Mesendoderm (in vitro differentiated cells): ENCODE measurements around the gene RHOB.

Experiments
- DNase-seq: peaks from one replicate; pipeline ENCODE4 v3.0.0; 2013
- H2AK5ac ChIP-seq: 2 replicates; pipeline ENCODE4 v1.6.1; 2013; ENCODE audit warnings: low read length, inconsistent platforms
- H2BK120ac ChIP-seq: 2 replicates; pipeline ENCODE4 v1.6.1; 2013; ENCODE audit warnings: low read depth, mild to moderate bottlenecking, low read length, moderate library complexity, mixed read lengths
- H2BK15ac ChIP-seq: replicated peaks from 2 replicates; pipeline ENCODE4 v1.6.1; 2013; ENCODE audit warnings: low read depth, mild to moderate bottlenecking, moderate library complexity
- H2BK5ac ChIP-seq: 2 replicates; pipeline ENCODE4 v1.6.1; 2013; ENCODE audit warnings: low read length, inconsistent platforms
- H3K18ac ChIP-seq: 2 replicates; pipeline ENCODE4 v1.6.1; 2013; ENCODE audit warnings: mild to moderate bottlenecking, low read length, mixed read lengths
- H3K23ac ChIP-seq: one replicate; pipeline ENCODE4 v1.6.1; 2013; ENCODE audit warnings: low read length
- H3K27ac ChIP-seq: 2 replicates; pipeline ENCODE4 v1.5.1; 2013; ENCODE audit warnings: low read depth, mild to moderate bottlenecking, inconsistent platforms, low read length, moderate library complexity
- H3K27me3 ChIP-seq: 2 replicates; pipeline ENCODE4 v1.6.1; 2013; ENCODE audit warnings: low read length, control low read depth, mild to moderate bottlenecking, inconsistent platforms; ENCODE audit not compliant: insufficient read depth, poor library complexity
- H3K36me3 ChIP-seq: 2 replicates; pipeline ENCODE4 v1.6.1; 2013; ENCODE audit warnings: low read length, inconsistent platforms; ENCODE audit not compliant: control insufficient read depth, insufficient read depth
- H3K4ac ChIP-seq: one replicate; pipeline ENCODE4 v1.6.1; 2013; ENCODE audit warnings: low read depth, mild to moderate bottlenecking, low read length, moderate library complexity
- H3K4me1 ChIP-seq: 2 replicates; pipeline ENCODE4 v1.6.1; 2013; ENCODE audit warnings: low read depth, low read length, inconsistent platforms; ENCODE audit not compliant: control insufficient read depth
- H3K4me2 ChIP-seq: 2 replicates; pipeline ENCODE4 v1.6.1; 2013; ENCODE audit warnings: low read length
- H3K4me3 ChIP-seq: 2 replicates; pipeline ENCODE4 v1.5.1; 2013; ENCODE audit warnings: mild to moderate bottlenecking, low read length
- H3K56ac ChIP-seq: one replicate; pipeline ENCODE4 v1.6.1; 2013; ENCODE audit warnings: low read length
- H3K79me1 ChIP-seq: 2 replicates; pipeline ENCODE4 v1.6.1; 2013; ENCODE audit warnings: low read length, inconsistent platforms
- H3K79me2 ChIP-seq: 2 replicates; pipeline ENCODE4 v1.6.1; 2013; ENCODE audit warnings: mild to moderate bottlenecking, low read length; ENCODE audit not compliant: control insufficient read depth, insufficient read depth
- H3K9ac ChIP-seq: 2 replicates; pipeline ENCODE4 v1.6.1; 2013; ENCODE audit warnings: low read length, inconsistent platforms
- H4K5ac ChIP-seq: one replicate; pipeline ENCODE4 v1.6.1; 2013; ENCODE audit warnings: low read length
- H4K8ac ChIP-seq: one replicate; pipeline ENCODE4 v1.6.1; 2013; ENCODE audit warnings: low read depth, mild to moderate bottlenecking, control low read depth, low read length, moderate library complexity
- WGBS: extraction: QIAGEN DNeasy Blood & Tissue Kit; methylation state at CpG from one replicate; pipeline ENCODE4 v1.1.7; 2013; ENCODE audit warnings: low lambda C conversion rate, missing lambda C conversion rate; ENCODE audit not compliant: insufficient coverage; ENCODE audit errors: extremely low coverage; 5-methylcytosine and 5-hydroxymethylcytosine counted together

RHOB gene

GRCh38 chr2:20428717-20429490, 18.0 kb upstream of the RHOB start:
- WGBS = no CpG with 5 or more reads among the region's 11 CpGs
- no peaks in the 10 kb centered on the region for H3K27me3 ChIP-seq
- no peak overlapping the region for H4K8ac ChIP-seq

DNA sequence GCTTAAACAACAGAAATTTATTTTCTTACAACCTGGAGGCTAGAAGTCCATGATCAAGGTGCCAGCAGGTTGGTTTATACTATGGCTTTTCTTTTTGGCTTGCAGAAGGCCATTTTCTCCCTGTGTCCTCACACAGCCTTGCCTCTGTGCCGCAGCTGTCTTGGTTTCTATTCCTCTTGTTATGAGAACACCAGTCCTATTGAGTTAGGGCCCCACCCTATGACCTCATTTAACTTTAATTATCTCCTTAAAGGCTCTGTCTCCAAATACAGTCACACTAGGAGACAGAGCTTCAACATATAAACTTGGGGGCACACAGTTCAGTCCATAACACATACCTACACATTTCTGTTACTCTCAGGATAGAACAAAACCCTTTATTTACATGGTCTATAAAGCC, 17.3 kb upstream of the RHOB start:
- H2AK5ac ChIP-seq = no peak overlapping the region
- H3K27ac ChIP-seq = no peak overlapping the region
- H3K4ac ChIP-seq = no peak overlapping the region
- H3K4me2 ChIP-seq = no peak overlapping the region
- H3K79me1 ChIP-seq = no peaks in the 10 kb centered on the region
- H3K18ac ChIP-seq = no peak overlapping the region
- H4K8ac ChIP-seq = no peak overlapping the region
- no CpG with 5 or more reads among the region's 1 CpG for WGBS
- H3K23ac ChIP-seq = no peak overlapping the region
- no peaks in the 10 kb centered on the region for H3K79me2 ChIP-seq
- no peak overlapping the region for H2BK15ac ChIP-seq
- no peak overlapping the region for H3K9ac ChIP-seq
- DNase-seq = no peak
- H3K27me3 ChIP-seq = no peaks in the 10 kb centered on the region
- H3K36me3 ChIP-seq = no peaks in the 10 kb centered on the region
- H3K4me1 ChIP-seq = no peaks in the 10 kb centered on the region
- H2BK5ac ChIP-seq = no peak overlapping the region
- H3K4me3 ChIP-seq = no peak overlapping the region
- no peak overlapping the region for H4K5ac ChIP-seq
- no peak overlapping the region for H2BK120ac ChIP-seq
- H3K56ac ChIP-seq = no peak overlapping the region

More at GRCh38 chr2:20428717-20429490, 18.0 kb upstream of the RHOB start:
- Histone ChIP-seq H3K79me1 (no peaks in the 10 kb centered on the region), H3K4me1 (no peaks in the 10 kb centered on the region), H3K9ac (no peak overlapping the region), H3K4me3 (no peak overlapping the region), H3K23ac (no peak overlapping the region), H3K79me2 (no peaks in the 10 kb centered on the region), H4K5ac (no peak overlapping the region), H2BK120ac (no peak overlapping the region), H3K4ac (no peak overlapping the region), H3K56ac (no peak overlapping the region), H2BK5ac (no peak overlapping the region), H2BK15ac (no peak overlapping the region), H2AK5ac (no peak overlapping the region), H3K4me2 (no peak overlapping the region), H3K18ac (no peak overlapping the region), H3K27ac (no peak overlapping the region), H3K36me3 (no peaks in the 10 kb centered on the region)
- DNase-seq = no peak

- Histone ChIP-seq H4K5ac (no peak overlapping the region), H3K4ac (no peak overlapping the region), H2AK5ac (no peak overlapping the region), H2BK120ac (no peak overlapping the region), H3K4me3 (no peak overlapping the region), H3K23ac (no peak overlapping the region), H2BK15ac (no peak overlapping the region), H3K4me2 (no peak overlapping the region), H3K79me1 (no peaks in the 10 kb centered on the region), H4K8ac (no peak overlapping the region), H3K79me2 (no peaks in the 10 kb centered on the region), H3K56ac (no peak overlapping the region), H3K4me1 (no peaks in the 10 kb centered on the region), H3K18ac (no peak overlapping the region), H2BK5ac (no peak overlapping the region), H3K36me3 (no peaks in the 10 kb centered on the region), H3K27me3 (no peaks in the 10 kb centered on the region), H3K27ac (no peak overlapping the region), H3K9ac (no peak overlapping the region)
- no CpG with 5 or more reads among the region's 4 CpGs for WGBS
- DNase-seq = no peak
Observed at GRCh38 chr2:20430035-20430434, 16.8 kb upstream of the RHOB start.

- no peak overlapping the region for H3K4me2 ChIP-seq
- no peak overlapping the region for H2BK5ac ChIP-seq
- no peak overlapping the region for H3K27ac ChIP-seq
- H3K4ac ChIP-seq = no peak overlapping the region
- H3K18ac ChIP-seq = no peak overlapping the region
- no peak overlapping the region for H2AK5ac ChIP-seq
- H3K79me1 ChIP-seq = no peaks in the 10 kb centered on the region
- H4K8ac ChIP-seq = no peak overlapping the region
- no CpG with 5 or more reads among the region's 7 CpGs for WGBS
- no peaks in the 10 kb centered on the region for H3K36me3 ChIP-seq
- no peaks in the 10 kb centered on the region for H3K4me1 ChIP-seq
- H3K27me3 ChIP-seq = no peaks in the 10 kb centered on the region
- H3K79me2 ChIP-seq = no peaks in the 10 kb centered on the region
- no peak overlapping the region for H2BK120ac ChIP-seq
- H4K5ac ChIP-seq = no peak overlapping the region
- no peak overlapping the region for H3K23ac ChIP-seq
- no peak overlapping the region for H3K56ac ChIP-seq
- no peak overlapping the region for H3K9ac ChIP-seq
- H3K4me3 ChIP-seq = no peak overlapping the region
- no peak for DNase-seq
- H2BK15ac ChIP-seq = no peak overlapping the region
Observed at GRCh38 chr2:20430461-20431300, 16.2 kb upstream of the RHOB start.

DNA sequence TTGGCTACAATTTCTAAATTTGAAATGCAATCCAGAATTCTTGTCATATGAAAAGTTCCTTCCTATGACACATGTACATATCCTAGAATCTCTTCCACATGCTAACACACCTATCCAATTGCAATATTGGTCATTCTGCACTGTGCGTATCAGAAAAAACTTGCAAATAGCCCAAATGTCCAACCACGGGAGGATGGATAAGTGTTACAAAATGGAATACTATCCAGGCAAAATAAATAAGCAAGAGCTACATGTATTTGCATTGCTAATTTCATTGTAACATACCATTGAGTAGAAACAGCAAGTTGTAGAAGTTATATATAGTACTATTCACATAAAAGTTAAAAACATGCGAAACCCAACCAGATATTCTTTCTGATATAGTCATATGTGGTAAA, 15.6 kb upstream of the RHOB start:
- Histone ChIP-seq H3K79me2 (no peaks in the 10 kb centered on the region), H3K4me1 (no peaks in the 10 kb centered on the region), H3K4ac (no peak overlapping the region), H3K56ac (no peak overlapping the region), H3K4me2 (no peak overlapping the region), H3K27ac (no peak overlapping the region), H2BK5ac (no peak overlapping the region), H4K5ac (no peak overlapping the region), H2AK5ac (no peak overlapping the region), H3K18ac (no peak overlapping the region), H3K23ac (no peak overlapping the region), H3K9ac (no peak overlapping the region), H4K8ac (no peak overlapping the region), H3K27me3 (no peaks in the 10 kb centered on the region), H3K79me1 (no peaks in the 10 kb centered on the region), H2BK120ac (no peak overlapping the region), H3K36me3 (no peaks in the 10 kb centered on the region), H3K4me3 (no peak overlapping the region), H2BK15ac (no peak overlapping the region)
- DNase-seq = no peak
- WGBS = no CpG with 5 or more reads among the region's 3 CpGs
